Left ventricle myocardium superior (tissue), 1 donor: Measurements from ENCODE around the gene IFI27L1. TPM values are rescaled to one million over a fixed set of nuclear protein-coding genes. Genes with fewer than 3 reads are reported as not detected.

Experiments
- total RNA-seq: library from RNA; stranded (reverse); fragmentation: NEBNext Ultra II Directional; extraction: Animal tissue kit (Norgen Biotek cat#: 25700); gene quantifications from one replicate; pipeline ENCODE4 v1.2.1, GENCODE V29; 2021
- donor health status: DM: no; HTN: yes; CAD: no; lungs with severe emphysema.

The IFI27L1 gene
- total RNA-seq, 1 donor from 2014 or later = 9.7 TPM

Other genes with a start within 250 kb of the IFI27L1 start
- gene FAM181A, start 154.0 kb upstream of the IFI27L1 start, total RNA-seq = not detected
- 268 TPM for gene ASB2, start 104.7 kb upstream of the IFI27L1 start, total RNA-seq
- 0.74 TPM for gene CCDC197, start 84.0 kb upstream of the IFI27L1 start, total RNA-seq
- gene OTUB2, start 55.0 kb upstream of the IFI27L1 start, total RNA-seq = 0.52 TPM
- 198 TPM for gene DDX24, start 108 bp upstream of the IFI27L1 start, total RNA-seq
- 151 TPM for gene IFI27, start 29.4 kb downstream of the IFI27L1 start, total RNA-seq
- gene IFI27L2, start 48.3 kb downstream of the IFI27L1 start, total RNA-seq = 41.1 TPM
- gene PPP4R4, start 93.0 kb downstream of the IFI27L1 start, total RNA-seq = 0.30 TPM
- not detected for gene SERPINA10, start 212.0 kb downstream of the IFI27L1 start, total RNA-seq
- gene SERPINA6, start 242.0 kb downstream of the IFI27L1 start, total RNA-seq = not detected